ENCODE results near the gene LRRC41.
"Not testable (repeated sequence)": the region's sequence is repeated elsewhere in the genome, so short reads cannot be mapped to it uniquely, and the experiment has no call there.

Gene LRRC41

DNA sequence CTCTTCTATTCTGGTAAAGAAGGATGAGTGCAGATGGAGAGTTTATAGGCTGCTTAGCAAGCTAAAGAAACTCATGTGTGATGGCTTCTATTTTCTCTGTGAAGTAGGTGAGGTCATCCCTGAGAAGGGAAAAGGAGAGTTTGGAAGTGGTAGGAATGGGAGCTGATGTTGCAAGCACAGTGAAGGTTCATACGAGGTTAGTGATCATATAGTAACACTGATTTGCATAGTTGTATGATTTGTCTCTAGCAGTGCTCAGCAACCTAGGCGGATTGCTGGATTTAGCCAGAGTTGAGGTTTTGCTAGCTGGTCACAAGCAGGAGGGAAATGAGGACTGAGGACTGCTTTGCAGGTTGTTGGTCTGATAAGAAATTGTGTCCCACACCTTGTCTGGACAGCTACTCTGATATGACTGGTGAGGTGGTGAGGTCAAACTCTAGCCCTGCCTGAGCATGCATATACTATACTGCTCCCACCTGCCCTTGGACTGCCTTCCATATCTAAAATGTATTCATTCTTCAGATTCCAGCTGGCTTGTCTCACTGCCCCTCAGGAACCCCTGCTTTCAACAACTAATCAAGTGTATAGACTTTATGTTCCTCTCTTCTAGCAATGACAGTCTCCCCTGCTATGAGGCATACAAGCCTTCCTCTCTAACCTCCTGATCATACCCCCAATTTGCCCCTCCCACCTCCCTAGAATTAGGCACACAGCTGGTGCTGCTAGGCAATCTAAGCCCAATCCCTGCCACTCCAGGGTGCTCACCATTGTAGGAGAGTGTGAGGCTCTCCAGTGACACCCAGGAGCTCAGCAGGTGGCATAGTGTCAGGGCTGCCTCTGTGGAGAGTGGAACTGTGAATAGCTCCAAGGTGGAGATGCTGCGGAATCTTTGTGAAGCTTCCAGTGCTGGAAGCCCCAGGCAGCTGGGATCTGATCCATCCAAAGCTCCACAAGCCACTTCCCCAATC is 18.5 kb downstream of the LRRC41 start:
- DNase-seq (ENCODE audit: low spot score): no peak

GRCh38 chr1:46284058-46284457 is 19.4 kb downstream of the LRRC41 start:
- no peak for DNase-seq (ENCODE audit: low spot score)

- DNase-seq (ENCODE audit: low spot score): no peak
Measured at GRCh38 chr1:46281021-46281420, 22.4 kb downstream of the LRRC41 start.

DNA sequence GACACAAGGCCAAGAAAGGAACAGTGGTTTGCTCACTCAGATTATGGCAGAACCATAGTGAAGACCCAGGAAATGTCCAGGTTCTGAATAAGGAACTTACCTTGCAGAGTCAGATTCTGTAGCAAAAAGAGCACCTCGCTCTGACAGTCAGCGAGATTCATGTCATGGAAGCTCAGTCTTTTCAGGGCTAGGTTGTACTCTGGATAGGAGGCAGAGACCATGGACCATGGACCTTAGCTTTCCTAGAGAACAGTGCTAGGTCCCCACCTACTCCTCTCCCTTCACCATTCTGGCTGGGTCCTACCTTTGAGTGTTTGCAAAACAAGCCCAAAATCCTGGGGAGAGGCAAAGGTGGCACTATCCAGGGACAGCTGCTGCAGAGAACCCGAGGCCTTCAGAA is 23.3 kb downstream of the LRRC41 start:
- DNase-seq (ENCODE audit: low spot score): no peak

DNA sequence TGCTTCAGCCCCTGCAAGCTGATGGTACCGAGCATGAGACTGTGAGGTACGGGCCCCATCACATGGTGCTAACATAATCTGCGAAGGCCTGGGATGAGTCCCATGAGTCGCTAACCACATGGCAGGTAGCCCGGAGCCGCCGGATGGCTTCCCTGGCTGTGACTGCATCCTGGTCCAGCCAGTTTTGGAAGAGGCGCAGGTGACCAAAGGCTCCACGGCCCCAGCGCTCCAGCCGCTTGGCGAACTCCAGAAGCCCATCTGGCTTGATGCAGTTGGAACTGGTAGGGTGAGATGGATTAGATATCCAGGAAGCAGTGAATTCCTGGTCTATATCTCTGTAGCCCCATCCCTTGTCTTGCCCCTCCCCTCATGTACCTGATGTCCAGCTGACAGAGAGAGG is 24.6 kb downstream of the LRRC41 start:
- no peak for DNase-seq (ENCODE audit: low spot score)

GRCh38 chr1:46277658-46278373 is 25.6 kb downstream of the LRRC41 start:
- no peak for DNase-seq (ENCODE audit: low spot score)

DNA sequence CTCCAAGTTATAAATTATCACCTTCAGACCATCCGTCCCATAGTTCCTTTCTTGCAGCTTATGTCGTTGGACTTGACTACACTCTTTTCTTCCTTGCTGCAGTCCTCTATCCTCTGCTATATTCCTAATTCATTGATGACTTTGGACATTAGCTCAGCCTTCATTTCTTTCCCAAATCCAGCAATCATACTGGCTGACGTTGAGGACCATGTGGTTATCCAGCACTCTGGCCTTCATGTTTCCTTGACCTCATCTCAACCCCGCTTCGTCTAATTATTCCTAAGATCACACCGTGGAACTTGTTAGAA is 28.4 kb downstream of the LRRC41 start:
- DNase-seq (ENCODE audit: low spot score): no peak

DNA sequence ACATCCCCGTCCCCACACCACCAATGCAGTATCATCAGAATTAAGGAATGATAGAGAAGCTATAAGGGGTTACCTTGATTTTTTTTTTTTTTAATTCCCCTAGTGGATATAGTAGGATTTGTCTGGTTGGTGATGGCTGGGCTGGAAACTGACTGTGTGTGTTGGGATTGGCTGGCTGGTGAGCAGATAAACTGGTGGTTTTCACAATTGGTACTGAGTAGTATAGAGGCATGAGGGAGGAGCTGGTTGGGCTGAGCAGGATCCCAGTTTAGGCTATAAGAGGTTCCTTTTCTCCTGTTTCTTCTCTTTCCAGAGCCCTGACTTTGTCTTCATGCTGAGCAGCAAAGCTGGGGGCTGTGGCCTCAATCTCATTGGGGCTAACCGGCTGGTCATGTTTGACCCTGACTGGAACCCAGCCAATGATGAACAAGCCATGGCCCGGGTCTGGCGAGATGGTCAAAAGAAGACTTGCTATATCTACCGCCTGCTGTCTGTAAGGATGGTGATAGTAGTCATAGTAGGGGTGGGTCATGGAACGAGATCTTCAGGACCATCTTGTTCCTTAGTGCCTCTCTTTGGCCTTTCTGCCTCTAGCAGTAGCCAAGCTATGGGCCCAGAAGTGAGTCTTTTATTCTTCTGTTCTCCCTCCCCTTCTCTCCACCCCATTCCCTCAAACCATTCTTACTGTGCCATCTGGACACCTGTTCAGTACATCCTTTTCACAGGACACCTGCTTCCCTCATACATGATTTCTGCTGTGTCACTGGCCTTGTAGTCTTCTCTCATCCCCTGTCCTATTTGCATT is 29.0 kb downstream of the LRRC41 start:
- DNase-seq (ENCODE audit: low spot score): no peak

DNA sequence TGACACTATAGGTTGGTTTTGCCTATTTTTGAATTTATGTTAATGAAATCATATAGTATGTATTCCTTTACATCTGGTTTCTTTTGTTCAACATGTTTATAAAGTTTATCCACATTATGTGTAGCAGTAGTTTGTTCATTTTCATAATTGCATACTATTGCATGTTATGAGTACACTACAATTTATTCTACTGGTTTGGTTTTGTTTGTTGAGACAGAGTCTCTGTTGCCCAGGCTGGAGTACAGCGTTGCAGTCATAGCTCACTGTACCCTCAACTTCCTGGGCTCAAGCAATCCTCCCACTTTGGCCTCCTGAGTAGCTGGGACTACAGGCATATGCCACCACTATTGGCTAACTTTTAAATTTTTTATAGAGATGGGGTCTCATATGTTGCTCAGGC is 34.8 kb downstream of the LRRC41 start:
- DNase-seq (ENCODE audit: low spot score): no peak

DNA sequence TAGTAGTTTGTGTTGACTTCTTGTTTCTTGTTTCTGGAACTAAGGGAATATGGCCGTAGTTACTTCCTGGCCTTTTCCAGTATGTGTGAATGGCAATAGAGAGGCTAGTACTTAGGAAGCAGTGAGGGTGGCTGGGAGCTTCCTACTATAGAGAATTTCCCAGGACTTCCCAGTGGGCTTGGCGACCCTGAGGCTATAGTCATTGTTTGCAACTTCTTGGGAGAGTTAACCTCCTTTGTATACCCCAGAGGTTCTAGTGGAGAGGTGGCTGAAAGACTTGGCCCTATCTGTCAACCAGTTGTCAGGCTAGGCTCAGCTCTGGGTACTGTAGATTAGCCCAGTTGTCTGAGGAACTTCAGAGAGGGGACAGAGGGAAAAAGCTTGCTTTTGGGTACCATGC is 40.3 kb downstream of the LRRC41 start:
- DNase-seq (ENCODE audit: low spot score): no peak

DNA sequence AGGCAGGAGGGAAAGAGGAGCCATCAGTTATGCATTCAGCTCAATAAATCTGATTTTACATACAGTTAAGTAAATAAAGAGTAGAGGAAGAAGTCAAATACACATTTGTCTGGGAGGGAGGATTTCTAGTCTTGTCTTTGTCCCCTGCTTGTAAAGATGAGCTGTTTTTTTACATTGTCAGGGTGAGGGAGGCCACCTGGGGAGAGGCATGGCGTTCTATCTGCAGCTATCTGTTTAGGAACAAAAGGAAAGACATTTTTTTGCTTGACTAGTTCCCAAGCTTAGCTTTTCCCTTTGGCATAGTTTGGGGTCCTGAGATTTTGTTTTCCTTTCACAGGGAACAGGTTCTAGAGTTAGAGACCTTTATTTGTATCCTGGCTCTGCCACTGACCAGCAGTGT is 40.9 kb downstream of the LRRC41 start:
- no peak for DNase-seq (ENCODE audit: low spot score)

GRCh38 chr1:46256523-46256922 is 46.9 kb downstream of the LRRC41 start:
- no peak for DNase-seq (ENCODE audit: low spot score)

- no peak for DNase-seq (ENCODE audit: low spot score)
Measured at GRCh38 chr1:46254668-46255067, 48.7 kb downstream of the LRRC41 start.

DNA sequence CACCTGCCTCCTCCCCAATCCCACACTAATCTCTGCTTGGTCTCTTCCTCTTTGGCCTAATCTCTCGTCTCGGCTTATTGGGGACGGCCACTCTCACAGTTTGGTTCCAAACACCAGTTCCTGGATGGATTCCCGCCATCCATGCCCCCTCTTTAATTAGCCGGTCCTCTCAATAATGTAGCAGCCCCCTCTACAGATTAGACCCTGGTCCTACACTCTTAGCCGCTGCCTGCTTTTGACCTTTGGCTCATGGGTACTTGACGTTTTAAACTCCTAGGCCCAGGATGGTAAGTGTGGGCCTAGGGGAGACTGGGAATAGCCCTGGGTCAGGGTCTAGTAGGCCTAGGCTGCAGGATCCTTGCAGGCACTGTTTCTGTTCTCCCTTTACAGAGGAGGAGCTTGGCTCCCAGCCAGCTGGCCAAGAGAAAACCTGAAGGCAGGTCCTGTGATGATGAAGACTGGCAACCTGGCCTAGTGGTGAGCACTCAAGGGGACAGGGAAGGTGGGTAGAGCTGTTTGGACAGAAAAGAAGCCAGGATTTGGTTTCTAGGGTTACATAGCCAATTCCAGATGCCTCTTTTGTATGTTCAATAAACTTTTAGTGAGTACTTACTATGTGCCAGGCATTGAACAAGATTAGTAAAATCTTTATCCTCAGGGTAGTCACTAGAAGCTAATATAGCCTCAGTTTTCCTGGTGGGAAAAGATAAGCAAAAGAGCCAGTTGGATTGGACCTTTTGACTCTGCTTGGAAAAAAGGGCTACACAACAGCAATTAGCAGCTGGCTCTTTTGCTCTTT is 55.1 kb downstream of the LRRC41 start:
- peak; percentile 69 for DNase-seq (ENCODE audit: low spot score)

DNA sequence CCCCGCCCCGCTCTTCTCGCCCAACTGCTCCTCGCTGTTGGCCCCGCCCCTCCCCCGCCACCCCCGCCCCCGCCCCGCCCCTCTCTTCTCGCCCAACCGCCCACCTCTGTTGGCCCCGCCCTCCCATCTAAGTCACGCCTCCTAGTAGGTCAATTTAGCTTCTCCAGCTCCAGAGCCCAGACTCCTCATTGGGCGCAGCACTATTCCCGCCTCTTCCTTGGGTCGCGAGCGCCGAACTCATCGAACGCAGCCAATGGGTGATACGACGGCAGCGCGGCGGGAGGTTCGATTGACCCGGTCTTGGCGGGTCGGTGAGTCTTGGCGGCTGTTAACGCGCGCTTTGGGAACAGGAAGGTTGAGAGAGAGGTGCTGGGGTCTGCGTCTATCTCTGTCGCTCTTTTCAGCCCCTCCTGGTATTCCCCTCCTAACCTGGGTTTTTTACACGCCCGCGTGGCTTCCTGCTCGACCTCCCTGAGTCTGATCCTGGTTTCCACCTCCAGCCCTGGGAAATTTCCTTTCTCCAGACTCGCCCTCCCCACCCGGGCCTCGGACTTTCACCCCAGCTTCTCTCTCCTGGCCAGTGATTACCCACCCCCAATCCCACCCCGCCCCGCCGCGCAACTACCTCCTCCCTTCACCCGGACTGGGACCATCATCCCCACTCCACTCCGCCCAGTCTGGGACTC is 55.8 kb downstream of the LRRC41 start, which contains the start of gene RAD54L:
TSS of gene RAD54L (plus strand) at position 328 of the 686 bp plus-strand sequence. CDS start 643 bp downstream, outside the sequence.
- peak; percentile 98 for DNase-seq (ENCODE audit: low spot score)

GRCh38 chr1:46246548-46247435 is 56.6 kb downstream of the LRRC41 start:
- DNase-seq (ENCODE audit: low spot score): no peak

GRCh38 chr1:46246136-46246535 is 57.3 kb downstream of the LRRC41 start:
- not testable (repeated sequence) for DNase-seq (ENCODE audit: low spot score)

DNA sequence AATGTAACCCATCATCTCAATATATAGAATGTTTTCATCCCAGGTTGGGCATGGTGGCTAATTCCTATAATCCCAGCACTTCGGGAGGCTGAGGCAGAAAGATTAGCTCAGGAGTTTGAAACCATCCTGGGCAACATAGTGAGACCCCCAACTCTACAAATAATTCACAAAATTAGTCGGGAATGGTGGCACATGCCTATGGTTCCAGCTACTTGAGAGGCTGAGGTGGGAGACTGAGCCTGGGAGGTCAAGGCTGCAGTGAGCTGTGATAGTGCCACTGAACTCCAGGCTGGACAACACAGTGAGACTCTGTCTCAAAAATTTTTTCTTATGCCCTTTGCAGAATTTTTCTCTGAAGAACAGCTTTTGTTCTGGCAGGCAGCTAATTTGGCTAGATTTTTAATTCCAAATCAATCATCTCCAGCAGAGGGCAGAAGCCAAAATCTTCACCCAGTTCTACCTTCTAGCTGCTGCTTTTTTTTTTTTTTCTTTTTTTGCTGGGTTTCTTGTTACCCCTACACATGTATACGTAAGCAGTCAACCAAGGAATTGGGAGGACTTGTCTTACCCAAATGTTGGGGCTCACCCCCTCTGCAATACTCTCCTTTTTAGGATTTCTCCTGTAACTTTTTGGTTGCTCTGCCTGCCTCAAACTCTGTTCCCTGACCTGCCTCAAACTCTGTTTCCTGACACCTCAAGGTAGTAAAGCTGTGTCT is 58.6 kb downstream of the LRRC41 start:
- DNase-seq (ENCODE audit: low spot score): peak; percentile 16

- DNase-seq (ENCODE audit: low spot score): not testable (repeated sequence)
Measured at GRCh38 chr1:46243831-46244230, 59.6 kb downstream of the LRRC41 start.
